GM23338 (cell line): ENCODE measurements around the gene TMEM145. TPM values are rescaled to one million over a fixed set of nuclear protein-coding genes. Genes with fewer than 3 reads are reported as not detected.
A peak's percentile ranks its signal among the peaks of the same experiment; 100 is the strongest.

Source experiments
- ATAC-seq: fragments of 200-7000 bp; cut with Tn5 transposase; 3 replicates; pipeline ENCODE4 v1.9.1; 2020
- DNase-seq: peaks from one replicate; pipeline ENCODE4 v3.0.0-alpha.2; 2015; ENCODE audit warnings: low spot score
- H2AFZ ChIP-seq: fragments of 200-600 bp; sonication (generic); 2 replicates; pipeline ENCODE4 v1.8.0; 2016; ENCODE audit warnings: antibody characterized with exemption, mild to moderate bottlenecking, moderate library complexity
- H3F3A ChIP-seq: fragments of 200-600 bp; sonication (generic); replicated peaks from 2 replicates; pipeline ENCODE4 v1.8.0; 2017; ENCODE audit warnings: antibody characterized with exemption, mixed run types, low read depth
- H3K27ac ChIP-seq: fragments of 200-600 bp; sonication (generic); 2 replicates; pipeline ENCODE4 v1.6.1; 2016; ENCODE audit warnings: low read depth
- H3K27me3 ChIP-seq: fragments of 200-600 bp; sonication (generic); 2 replicates; pipeline ENCODE4 v1.8.0; 2016; ENCODE audit warnings: mild to moderate bottlenecking, mixed run types, moderate library complexity; ENCODE audit not compliant: insufficient read depth
- H3K36me3 ChIP-seq: fragments of 200-600 bp; sonication (generic); 2 replicates; pipeline ENCODE4 v1.8.0; 2016; ENCODE audit warnings: mild to moderate bottlenecking; ENCODE audit not compliant: insufficient read depth
- H3K4me1 ChIP-seq: fragments of 200-600 bp; sonication (generic); 2 replicates; pipeline ENCODE4 v1.8.0; 2016; ENCODE audit warnings: mild to moderate bottlenecking, moderate library complexity; ENCODE audit not compliant: insufficient read depth
- H3K4me2 ChIP-seq: fragments of 200-600 bp; sonication (generic); 2 replicates; pipeline ENCODE4 v1.7.1; 2017; ENCODE audit warnings: mixed run types
- H3K4me3 ChIP-seq: fragments of 200-600 bp; sonication (generic); 2 replicates; pipeline ENCODE4 v1.6.1; 2016; ENCODE audit warnings: mixed run types
- H3K79me2 ChIP-seq: fragments of 200-600 bp; sonication (generic); replicated peaks from 2 replicates; pipeline ENCODE4 v1.8.0; 2017; ENCODE audit warnings: mild to moderate bottlenecking; ENCODE audit not compliant: insufficient read depth
- H3K9me2 ChIP-seq: fragments of 200-600 bp; sonication (generic); 2 replicates; pipeline ENCODE4 v1.8.0; 2017; ENCODE audit not compliant: insufficient read depth
- H4K20me1 ChIP-seq: fragments of 200-600 bp; sonication (generic); replicated peaks from 2 replicates; pipeline ENCODE4 v1.8.0; 2017; ENCODE audit warnings: mild to moderate bottlenecking; ENCODE audit not compliant: insufficient read depth
- H3K27ac Mint-ChIP-seq: 2 replicates; pipeline ENCODE4 v1.8.0; 2020; ENCODE audit warnings: inconsistent platforms, mild to moderate bottlenecking, moderate library complexity, mixed read lengths
- H3K27me3 Mint-ChIP-seq: 3 replicates; pipeline ENCODE4 v1.8.0; 2022; ENCODE audit warnings: low read depth, mild to moderate bottlenecking, moderate library complexity, mixed read lengths, inconsistent platforms; ENCODE audit not compliant: insufficient read depth, poor library complexity
- H3K36me3 Mint-ChIP-seq: 3 replicates; pipeline ENCODE4 v1.8.0; 2021; ENCODE audit warnings: low read depth, mild to moderate bottlenecking, inconsistent platforms, moderate library complexity, mixed read lengths
- H3K4me1 Mint-ChIP-seq: 3 replicates; pipeline ENCODE4 v1.8.0; 2020; ENCODE audit warnings: mild to moderate bottlenecking, inconsistent platforms, mixed read lengths
- H3K4me3 Mint-ChIP-seq: 3 replicates; pipeline ENCODE4 v1.8.0; 2021; ENCODE audit warnings: moderate library complexity, mild to moderate bottlenecking, inconsistent platforms, mixed read lengths
- H3K9me3 Mint-ChIP-seq: 3 replicates; pipeline ENCODE4 v1.8.0; 2020; ENCODE audit warnings: moderate library complexity, mild to moderate bottlenecking, inconsistent platforms, mixed read lengths
- CREB1 ChIP-seq: fragments of 250-450 bp; sonication (Bioruptor Pico); IDR thresholded peaks from 2 replicates; pipeline ENCODE4 v1.5.0; 2020; ENCODE audit warnings: low read depth, mild to moderate bottlenecking, moderate library complexity
- ETS1 ChIP-seq: IDR thresholded peaks from 2 replicates; pipeline ENCODE4 v1.6.1; 2016; ENCODE audit warnings: antibody characterized with exemption
- EZH2phosphoT487 ChIP-seq: fragments of 200-600 bp; sonication (generic); IDR thresholded peaks from one replicate; pipeline ENCODE4 v1.8.1; 2018; ENCODE audit warnings: antibody characterized with exemption; ENCODE audit not compliant: unreplicated experiment
- JUNB ChIP-seq: IDR thresholded peaks from one replicate; pipeline ENCODE4 v1.6.1; 2016; ENCODE audit warnings: antibody characterized with exemption; ENCODE audit not compliant: unreplicated experiment
- POLR2AphosphoS5 ChIP-seq: IDR thresholded peaks from 2 replicates; pipeline ENCODE4 v1.6.1; 2016; ENCODE audit warnings: antibody characterized with exemption, low read depth
- REST ChIP-seq: IDR thresholded peaks from one replicate; pipeline ENCODE4 v1.6.1; 2018; ENCODE audit warnings: antibody characterized with exemption; ENCODE audit not compliant: unreplicated experiment
- ZNF114 ChIP-seq: fragments of 250-450 bp; sonication (Bioruptor Pico); IDR thresholded peaks from 2 replicates; pipeline ENCODE4 v1.5.0; 2020; ENCODE audit warnings: mild to moderate bottlenecking, moderate library complexity
- ZNF462 ChIP-seq: fragments of 250-450 bp; sonication (Bioruptor Pico); IDR thresholded peaks from 2 replicates; pipeline ENCODE4 v1.5.0; 2020; ENCODE audit warnings: mild to moderate bottlenecking, moderate library complexity
- polyA plus RNA-seq: library from polyadenylated mRNA; unstranded; fragments of >200 nt; fragmentation: Nextera tagmentation; extraction: Ambion mirVana; gene quantifications from 2 replicates; pipeline ENCODE4 v1.2.1, GENCODE V29; 2016
- total RNA-seq: library from RNA; depleted of rRNA; stranded (reverse); fragments of >200 nt; shearing (Covaris generic); gene quantifications from 2 replicates; pipeline ENCODE4 v1.2.3, GENCODE V29; 2014

Gene TMEM145
- total and polyA plus RNA-seq, 2 experiments from 2014 or later = 1.9 to 5.4 TPM

- H3K36me3 ChIP-seq = 0 out of 2 replicates have a peak, but pooled peaks cover 4% of the 10 kb centered on the region
- no peaks in the 10 kb centered on the region for H3K9me2 ChIP-seq
- Mint-ChIP-seq H3K27me3 (peaks cover 24% of the 10 kb centered on the region), H3K36me3 (peaks cover 6% of the 10 kb centered on the region), H3K27ac (no peak overlapping the region), H3K9me3 (no peaks in the 10 kb centered on the region), H3K4me3 (peak overlapping the region; percentile 69; the same call in 1 of the 3 replicates), H3K4me1 (peaks cover 43% of the 10 kb centered on the region)
- H3K79me2 ChIP-seq = peaks cover 20% of the 10 kb centered on the region
- H3K27me3 ChIP-seq = no peaks in the 10 kb centered on the region
- no peak overlapping the region for H3K27ac ChIP-seq
- H3K4me1 ChIP-seq = peaks cover 32% of the 10 kb centered on the region
- no peak for ATAC-seq
- DNase-seq = no peak
- TF ChIP-seq REST (no peak), JUNB (no peak), ETS1 (no peak), CREB1 (no peak), POLR2AphosphoS5 (no peak), ZNF114 (CRISPR knock-in tag) (no peak), ZNF462 (CRISPR knock-in tag) (no peak), EZH2phosphoT487 (no peak)
- peaks cover 23% of the 10 kb centered on the region for H3F3A ChIP-seq
- peak overlapping the region; percentile 96 for H3K4me3 ChIP-seq
- no peaks in the 10 kb centered on the region; the same call in 1 of the 2 replicates for H4K20me1 ChIP-seq
- H2AFZ ChIP-seq = no peak overlapping the region
- peak overlapping the region; percentile 82 for H3K4me2 ChIP-seq
These were observed 30.3 kb upstream of the TMEM145 start for GRCh38 chr19:42282819-42283187.
